IPS DF 19.7 (cell line): ENCODE measurements around the gene SAP25.
A peak's percentile ranks its signal among the peaks of the same experiment; 100 is the strongest.

ENCODE experiments used
- DNase-seq: peaks from one replicate; pipeline ENCODE4 v3.0.0-alpha.2; 2013; ENCODE audit warnings: low read depth, low spot score

Gene SAP25

DNA sequence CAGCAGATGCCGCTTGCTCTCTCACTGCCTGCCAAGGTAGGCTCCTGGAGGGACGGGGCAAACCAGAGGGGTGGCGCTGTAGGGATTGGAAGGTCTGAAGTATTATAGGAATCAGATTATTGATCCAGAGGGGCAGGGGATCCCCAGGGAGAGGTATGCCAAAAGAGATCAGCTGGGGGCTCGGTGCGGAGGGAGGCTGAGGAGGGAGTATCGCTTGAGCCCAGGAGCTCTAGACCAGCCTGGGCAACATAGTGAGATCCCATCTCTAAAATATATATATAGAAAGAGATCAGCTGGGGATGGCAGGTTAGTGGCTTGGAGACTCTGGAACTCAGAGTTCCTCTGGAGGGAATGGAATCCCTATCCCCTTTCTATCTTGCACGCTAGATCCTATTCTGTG lies 21.5 kb upstream of the SAP25 start:
- no peak for DNase-seq

DNA sequence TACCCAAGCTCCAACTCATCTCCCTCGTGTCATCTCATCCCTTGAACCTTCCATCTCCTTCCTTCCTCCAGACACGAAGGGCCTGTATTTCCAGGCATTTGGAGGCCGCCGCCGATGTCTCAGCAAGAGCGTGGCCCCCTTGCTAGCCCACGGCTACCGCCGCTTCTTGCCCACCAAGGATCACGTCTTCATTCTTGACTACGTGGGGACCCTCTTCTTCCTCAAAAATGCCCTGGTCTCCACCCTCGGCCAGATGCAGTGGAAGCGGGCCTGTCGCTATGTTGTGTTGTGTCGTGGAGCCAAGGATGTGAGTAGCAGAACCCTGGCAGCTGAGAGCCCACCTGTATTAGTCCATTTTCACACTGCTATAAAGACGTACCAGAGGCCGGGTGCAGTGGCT lies 17.9 kb upstream of the SAP25 start:
- DNase-seq = no peak

DNA sequence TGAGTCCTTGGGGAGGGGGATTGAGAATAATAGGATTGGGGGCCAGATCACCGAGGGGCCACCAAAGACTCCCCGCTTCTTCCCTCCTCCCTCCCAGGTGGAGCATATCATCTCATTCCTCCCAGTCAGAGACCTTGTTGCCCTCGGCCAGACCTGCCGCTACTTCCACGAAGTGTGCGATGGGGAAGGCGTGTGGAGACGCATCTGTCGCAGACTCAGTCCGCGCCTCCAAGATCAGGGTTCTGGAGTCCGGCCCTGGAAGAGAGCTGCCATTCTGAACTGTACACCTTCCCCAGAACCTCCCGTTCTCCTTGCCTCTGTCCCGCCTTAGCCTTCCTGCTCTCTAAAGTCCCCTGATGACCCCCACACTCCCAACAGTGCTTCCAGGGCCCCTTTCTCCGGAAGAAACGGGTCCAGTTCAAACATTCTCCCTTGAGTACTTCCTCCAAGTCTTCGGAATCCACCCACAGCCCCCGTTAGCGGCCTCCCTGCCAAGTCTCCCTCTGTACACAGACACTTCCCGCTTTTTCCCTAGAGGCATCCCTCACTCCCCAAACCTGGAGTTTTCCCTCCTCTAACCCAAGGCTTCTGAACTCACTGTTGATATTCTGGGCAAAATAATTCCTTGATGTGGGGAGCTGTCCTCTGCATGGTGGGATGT lies 16.5 kb upstream of the SAP25 start:
- DNase-seq = no peak

DNA sequence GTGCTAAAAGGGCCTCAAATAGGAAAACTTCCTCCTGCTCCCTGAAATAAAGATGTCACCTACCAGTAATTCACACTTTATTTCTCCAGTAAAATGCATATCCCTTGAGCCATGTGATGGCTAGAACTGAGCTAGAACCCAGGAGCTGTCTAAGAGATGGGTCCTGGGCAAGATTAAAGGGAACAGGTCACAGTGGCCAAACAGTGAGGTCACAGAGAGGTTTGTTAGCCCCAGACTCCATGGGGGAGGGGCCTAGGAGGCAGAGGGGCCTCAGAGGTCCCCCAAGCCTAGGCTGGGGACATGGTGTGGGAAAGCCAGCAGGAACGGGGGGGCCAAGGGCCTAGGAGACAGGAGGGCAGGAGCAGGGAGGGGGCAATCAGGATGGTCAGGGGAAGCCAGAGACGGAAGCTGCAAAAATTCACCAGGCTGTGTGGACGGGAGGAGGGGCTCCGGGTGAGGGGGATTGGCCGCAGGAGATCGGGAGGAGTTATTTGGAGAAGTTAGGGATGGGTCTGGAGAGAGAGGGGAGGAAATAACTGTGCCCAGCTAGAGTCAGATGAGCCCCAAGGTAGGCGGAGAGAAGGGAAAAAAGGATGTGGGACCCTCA lies 15.7 kb upstream of the SAP25 start:
- no peak for DNase-seq

DNA sequence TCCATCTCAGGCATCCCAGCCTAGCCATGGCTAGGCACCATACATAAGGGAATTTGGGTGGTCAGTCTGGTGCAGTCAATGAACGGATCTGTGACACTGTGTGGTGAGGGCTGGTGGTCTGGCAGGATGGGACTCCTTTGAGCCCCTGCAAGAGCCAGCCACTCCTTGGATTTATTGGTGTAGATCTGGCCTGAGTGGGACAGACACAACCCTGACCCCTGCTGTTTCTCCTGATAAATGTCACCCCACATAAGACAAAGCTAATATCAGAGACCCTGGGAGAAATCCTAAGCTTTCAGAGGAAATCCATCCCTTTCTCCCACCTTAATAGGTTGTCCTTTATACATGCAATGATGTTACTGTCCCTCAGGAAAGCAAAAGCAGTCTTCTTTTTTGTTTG lies 14.7 kb upstream of the SAP25 start:
- DNase-seq = no peak

DNA sequence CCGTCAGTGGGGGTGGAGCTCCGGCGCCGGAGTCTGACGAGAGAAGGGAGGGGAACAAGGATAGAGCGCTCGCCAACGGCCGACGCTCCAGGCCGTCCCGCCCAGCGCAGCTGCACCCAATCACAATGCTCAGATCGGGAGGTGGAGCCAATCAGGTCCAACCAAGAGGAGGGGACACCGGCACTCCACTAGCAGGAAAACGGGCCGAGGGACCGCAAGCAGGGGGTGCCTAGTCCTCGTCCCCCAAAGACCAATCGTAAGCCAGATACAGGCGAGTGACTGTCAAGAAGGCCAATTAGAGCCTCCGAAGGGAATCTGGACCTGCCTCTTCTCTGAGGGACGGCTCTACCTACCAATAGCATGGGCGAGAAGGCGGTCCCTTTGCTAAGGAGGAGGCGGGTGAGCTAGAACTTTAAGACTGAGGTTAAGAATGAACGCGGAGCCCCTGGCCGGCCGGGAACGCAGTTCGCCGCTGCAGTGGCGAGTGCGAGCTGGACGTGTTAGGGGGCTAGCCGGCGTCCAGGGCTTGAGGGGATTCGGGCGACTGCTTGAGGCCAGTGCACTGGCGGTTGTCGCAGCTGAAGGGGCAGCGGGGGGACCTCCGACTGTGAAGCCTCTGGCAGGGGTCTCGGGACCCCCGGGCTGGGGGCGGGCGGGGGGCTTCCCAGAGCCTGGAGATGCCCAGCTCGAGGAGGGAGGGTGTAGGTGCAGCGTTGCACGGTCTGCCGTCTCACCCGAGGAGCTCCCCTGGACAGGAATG lies 12.7 kb upstream of the SAP25 start, which contains the start of gene FBXO24:
Gene FBXO24 (plus strand): TSS at position 63 of the 760 bp plus-strand sequence. CDS start 298 bp downstream, at position 361.
- DNase-seq = peak; percentile 98

DNA sequence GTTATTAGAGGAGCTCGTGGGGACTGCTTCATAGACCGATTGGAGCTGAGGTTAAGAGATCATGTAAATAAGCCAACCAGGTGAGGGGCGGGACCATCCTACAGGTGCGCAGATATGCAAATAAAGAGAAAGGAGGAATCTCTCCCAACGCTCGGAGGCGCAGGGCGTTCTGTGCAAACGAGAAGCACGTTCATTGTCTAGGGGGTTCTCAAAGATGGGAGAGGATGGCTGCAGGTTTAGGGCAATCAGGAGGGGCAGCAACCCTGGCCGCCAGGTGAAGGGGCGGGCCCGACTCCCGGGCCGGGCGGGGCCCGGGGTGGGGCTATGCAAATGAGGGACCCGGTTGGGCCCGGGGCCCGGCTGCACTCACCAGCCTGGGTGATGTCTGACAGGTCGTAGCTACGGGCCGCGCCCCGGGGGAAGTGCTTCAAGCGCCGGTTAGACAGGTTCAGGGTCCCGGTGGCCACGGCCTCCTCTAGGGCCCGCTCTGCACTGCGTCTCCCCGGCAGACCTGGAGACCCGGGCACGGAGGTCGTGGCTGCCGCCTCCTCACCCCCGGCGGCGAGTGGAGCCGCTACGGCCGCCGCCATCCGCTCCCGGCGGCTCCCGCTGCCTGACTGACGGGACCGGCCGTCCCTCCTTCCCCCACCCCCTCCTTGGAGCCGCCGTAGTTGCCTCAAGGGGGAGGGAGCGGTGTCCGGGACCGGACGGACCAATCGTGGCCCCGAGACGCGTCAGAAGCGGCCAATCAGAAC lies 12.0 kb upstream of the SAP25 start, which contains the start of gene LRCH4:
Gene LRCH4 (minus strand): TSS at position 619 of the 755 bp plus-strand sequence. CDS start 29 bp downstream, at position 590.
- DNase-seq = no peak

DNA sequence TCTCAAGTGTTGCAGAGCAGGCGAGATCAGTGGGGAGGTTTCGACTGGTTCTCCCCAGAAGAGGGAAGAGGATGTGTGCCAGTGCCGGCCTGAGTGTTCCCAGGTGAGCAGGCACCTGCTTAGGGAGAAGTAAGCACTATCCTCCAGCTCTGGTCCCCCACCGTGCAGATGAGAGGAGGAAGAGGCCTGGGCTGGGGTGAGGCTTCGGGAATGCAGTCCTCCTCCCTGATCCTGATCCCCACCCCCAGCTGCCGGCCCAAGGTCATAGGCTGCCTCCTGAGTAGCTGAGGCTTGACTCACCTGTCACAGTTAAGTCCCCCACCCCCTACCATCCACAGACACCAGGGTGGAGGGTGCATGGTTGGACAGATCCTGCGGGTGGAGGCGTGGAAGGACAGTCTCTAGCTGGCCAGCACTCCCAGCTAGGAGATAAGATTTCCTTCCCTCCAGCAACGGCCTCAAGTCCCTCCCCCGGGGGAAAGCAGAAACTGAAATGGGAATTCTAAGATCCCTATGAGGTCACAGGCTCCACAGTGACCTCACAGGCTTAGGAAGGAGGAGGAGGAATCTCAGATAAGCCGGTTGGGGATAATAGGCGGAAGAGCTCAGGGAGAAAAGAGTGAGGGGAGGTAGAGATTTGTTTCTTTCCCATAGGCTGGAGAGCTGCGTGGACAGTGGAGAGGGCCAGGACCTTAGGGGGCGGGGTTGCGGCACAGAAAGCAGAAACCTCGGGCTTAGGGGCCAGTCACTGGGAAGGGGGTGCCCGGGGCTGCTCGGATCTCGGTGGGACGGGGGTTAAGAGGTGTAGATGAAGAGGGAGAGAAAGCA lies 11.2 kb upstream of the SAP25 start:
- no peak for DNase-seq

DNA sequence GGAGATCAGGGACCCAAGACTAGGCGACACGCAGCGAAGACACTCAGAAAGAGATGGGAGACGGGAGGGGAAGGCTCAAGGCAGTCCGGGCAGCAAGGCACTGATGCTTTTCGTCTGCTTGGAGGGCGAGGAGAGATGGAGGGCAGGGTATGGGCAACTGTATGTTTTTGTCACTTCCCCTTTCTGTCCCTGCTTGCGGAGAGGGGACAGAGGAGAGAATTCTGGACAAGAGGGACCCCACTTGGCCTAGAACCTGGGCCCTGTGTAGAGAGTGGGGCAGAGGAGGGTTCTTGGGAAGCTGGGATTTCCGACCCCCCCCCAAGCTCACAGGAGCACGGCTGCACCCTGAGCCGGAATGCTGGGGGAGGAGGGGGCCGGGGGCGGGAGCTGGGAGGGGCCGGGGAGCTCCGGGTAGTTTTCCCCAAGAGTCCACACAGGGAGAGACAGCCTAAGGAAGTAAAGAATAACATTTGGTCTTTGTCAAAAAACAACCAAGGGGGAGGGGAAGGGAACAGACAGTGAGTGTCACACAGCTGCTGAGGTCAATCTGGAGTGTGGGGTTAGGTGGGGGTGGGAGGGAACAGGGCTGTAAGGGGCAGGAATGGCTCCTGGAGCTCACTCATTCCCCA lies 10.5 kb upstream of the SAP25 start:
- DNase-seq = no peak

DNA sequence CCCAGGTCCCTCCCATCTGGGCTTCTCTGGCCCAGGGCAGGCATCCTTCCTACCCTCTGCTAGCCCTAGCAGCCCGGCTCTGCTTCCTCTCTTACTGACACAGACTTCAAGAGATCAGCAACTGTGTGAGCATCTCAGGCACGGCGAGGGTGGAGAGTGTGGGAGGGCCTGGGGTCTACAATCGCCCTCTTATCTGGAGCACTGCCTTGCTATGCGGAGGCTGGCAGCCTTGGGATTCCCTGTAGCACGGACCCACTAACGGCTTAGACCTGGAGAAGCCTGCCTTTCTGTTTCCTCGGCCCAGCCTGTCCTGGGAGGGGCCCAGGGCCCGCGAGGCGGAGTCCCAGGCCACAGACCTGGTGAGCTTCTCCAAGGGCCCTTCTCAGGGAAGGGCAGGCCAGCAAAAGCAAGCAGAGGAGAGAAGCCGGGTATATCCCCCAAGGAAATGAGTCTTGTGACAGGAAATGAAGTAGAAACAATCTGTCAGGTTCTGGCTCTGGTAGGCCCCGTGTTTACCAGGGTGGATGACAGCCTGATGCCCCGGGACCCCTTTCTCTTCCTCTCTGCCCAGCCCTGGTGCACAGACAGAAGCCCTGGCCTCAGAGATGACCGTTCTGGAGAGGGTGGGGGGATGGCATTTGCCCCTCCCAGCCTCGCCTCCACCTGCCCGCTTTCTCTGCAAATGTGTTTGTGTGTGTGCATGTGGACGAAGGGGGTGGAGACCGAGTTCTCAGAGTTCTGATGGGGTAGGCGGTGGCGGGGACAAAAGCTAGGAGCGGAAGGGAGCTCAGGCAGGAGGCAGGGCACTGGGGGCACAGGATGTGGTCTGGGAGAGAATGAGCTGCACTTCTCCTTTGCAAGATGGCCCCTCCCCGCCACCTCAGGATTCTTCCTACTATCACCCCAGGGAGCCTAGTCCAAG lies 9.7 kb upstream of the SAP25 start:
- DNase-seq = no peak

DNA sequence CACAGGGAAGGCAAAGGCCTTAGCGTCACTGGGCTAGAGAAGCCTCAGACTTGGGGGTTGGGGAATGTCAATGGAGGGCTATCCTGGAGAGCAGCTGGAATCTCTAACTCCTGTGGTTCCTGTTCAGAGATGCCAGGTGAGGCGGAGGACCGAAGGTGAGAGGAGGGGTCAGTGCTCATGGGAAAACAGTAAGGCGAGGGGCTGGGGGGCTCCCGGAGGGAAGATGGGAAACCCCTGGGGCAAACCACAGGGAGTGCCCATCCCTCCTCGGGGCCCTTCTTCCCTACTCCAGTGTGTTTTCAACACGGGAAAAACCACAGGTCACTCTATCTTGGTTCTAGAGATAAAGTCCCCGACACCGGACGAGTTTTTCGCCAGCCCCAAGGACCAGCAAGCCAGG lies 8.9 kb upstream of the SAP25 start:
- no peak for DNase-seq

DNA sequence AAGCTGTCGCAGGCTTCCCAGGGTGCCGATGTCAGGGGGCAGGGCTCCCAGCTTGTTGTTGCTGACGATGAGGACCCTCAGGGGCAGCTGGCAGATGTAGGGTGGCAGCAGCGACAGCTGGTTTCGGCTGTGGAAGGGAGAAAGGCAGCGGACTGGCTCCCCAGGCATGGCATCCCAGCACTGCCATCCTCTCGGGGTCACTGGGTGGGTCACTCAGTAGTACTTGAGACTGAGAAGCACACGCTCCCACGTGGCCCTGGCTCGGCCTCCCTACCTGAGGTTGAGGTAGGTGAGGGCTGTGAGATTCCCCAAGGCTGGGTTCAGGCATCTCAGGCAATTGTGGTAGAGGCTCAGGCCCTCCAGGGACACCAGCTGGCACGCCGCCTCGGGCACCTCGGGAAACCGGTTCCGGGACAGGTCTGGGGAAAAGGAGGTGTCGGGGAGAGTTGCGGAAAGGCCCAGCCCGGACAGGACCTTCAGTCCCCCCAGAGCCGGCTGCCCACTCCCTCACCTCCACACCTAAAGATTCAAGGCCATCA lies 8.4 kb upstream of the SAP25 start:
- no peak for DNase-seq

DNA sequence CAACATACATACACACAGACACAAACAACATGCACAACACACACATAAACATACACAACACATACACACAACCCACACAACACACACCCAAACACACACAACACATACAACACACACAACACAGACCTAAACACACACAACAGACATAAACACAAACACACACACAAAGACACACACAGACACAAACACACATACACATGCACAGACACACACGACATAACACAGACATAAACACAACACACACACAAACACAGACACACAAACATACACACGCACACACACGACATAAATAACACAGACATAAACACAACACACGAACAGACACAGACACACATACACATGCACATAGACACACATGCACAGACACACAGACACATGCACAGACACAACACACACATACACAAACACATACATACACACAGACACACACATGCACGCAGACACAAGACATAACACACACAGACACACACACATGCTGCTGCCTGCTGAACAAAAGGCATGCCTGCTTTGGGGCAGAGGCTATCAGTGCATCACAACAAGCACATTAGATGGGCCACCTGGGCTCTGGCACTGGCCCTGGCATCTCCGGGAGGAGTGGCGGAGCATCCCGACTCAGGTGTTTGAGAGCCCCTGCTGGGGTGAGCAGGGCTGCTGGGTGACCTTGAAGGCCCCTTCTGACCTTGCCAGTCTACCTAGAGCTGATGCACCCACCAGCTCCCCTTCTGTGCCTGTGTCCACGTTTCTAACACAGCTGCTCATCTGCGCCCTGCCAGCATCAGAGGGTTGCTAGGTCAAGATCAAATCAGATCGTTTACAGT lies 7.0 kb upstream of the SAP25 start:
- no peak for DNase-seq

DNA sequence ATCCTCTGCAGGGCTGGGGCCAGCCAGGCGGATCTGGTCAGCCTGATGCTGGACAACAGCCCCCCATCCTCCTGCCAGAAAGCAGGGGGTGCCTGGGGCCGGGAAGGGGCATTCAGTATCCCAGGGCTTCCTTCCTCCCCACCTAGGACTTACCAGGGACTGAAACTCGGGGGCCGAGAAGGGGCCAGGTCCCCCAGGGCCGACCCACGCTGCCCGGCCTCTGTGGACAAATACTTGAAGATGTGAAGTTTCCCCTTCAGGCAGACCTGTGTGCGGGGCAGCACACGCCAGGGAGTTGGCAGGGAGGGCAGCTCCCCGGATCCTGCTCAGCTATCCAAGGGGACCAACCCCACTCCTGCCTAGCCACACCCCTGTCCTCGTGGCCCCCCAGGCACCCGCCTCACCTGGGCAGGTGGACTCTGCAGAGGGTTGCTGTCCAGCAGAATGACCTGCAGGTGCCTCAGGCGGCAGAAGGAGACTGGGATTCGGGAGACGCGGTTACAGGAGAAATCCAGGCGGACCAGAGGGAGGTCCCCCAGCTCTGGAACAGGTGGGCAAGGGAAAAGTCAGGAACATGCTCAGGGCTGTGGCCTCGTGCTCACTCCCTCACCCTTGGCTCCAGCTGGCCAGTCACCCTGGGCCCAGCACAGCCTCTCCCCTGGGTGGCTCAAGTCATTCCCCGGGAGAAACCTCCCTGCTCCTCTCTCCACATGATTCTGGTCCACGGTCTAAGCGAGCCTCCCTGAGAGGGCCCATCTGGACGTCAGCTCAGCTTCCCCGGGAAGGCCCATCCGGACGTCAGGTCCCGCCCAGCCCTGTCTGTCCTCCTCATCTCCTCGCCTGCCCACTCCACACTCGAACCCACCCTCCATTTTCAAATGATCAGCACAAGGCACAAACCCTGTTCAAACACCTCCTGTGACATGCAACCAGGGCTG lies 4.8 kb upstream of the SAP25 start:
- DNase-seq = no peak

DNA sequence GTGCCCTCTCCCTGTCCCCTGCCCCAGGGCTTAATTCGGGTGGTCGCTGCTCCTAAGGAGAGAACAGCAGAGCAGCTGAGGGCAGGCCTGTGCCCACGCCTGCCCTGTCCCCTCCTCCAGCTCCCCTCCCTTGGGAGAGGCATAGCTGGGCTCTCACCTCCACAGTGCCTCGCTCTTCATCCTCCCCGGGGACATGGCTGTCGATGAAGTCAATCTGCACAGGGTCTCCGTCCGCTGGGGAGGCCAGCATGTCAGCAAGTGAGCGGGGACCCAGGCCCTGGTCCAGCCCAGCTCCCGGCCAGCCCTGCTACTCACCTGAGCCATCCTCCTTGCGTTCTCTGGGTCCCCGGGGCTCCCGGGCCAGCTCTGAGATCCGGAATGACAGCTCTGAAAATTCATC lies 3.8 kb upstream of the SAP25 start:
- DNase-seq = no peak

DNA sequence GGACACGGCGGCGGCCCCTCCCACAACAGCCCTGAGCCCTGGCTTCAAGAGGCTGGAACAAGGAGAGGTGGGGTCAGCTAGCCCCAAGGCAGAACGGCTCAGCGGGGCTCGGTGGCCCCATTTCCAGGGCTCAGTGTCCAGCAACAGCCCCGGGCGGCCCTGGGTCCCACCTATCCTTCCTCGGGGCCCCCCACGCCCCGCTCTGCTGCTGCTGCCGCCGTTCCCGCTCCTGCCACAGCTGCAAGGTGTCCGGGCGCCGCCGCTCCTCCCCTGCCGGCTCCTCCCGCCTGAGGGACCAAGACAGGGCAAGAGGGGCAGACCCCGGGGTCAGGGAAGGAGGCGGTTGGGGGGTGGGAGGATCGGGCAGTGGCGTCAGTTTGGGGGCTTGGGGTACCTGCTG lies 3.4 kb upstream of the SAP25 start:
- no peak for DNase-seq

DNA sequence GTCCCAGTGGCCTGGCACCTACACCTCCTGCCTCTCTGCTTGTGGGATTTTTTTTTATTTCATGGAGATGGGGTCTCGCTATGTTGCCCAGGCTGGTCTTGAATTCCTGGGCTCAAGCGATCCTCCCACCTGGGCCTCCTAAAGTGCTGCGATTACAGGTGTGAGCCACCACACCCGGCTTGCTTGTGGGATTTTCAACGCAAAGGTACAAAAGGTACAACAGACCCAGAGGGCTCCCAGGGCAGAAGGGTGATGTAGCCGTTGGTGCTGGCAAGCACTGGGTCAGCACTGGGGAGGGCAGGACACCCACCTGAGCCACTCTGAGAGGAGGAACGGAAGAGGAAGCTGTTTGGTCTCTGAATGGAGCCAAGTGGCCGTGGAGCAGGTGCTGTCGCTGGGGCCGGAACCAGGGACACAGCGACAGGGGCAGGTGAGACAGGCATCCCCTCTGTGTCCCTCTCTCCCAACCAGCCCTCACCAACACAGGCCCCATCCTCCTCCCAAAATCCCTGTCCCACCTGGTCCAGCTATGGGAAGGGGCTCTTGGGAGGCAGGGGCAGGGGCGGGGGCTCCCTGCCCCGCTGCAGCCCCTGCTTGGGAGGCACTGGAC lies 2.8 kb upstream of the SAP25 start:
- DNase-seq = no peak
